ENCODE data around the gene MEGF8. TPM values are rescaled to one million over a fixed set of nuclear protein-coding genes. Genes with fewer than 3 reads are reported as not detected.

Gene MEGF8
- total RNA-seq, 4 donors from 2014 or later: 12.5 to 150 (median 35.7) TPM

DNA sequence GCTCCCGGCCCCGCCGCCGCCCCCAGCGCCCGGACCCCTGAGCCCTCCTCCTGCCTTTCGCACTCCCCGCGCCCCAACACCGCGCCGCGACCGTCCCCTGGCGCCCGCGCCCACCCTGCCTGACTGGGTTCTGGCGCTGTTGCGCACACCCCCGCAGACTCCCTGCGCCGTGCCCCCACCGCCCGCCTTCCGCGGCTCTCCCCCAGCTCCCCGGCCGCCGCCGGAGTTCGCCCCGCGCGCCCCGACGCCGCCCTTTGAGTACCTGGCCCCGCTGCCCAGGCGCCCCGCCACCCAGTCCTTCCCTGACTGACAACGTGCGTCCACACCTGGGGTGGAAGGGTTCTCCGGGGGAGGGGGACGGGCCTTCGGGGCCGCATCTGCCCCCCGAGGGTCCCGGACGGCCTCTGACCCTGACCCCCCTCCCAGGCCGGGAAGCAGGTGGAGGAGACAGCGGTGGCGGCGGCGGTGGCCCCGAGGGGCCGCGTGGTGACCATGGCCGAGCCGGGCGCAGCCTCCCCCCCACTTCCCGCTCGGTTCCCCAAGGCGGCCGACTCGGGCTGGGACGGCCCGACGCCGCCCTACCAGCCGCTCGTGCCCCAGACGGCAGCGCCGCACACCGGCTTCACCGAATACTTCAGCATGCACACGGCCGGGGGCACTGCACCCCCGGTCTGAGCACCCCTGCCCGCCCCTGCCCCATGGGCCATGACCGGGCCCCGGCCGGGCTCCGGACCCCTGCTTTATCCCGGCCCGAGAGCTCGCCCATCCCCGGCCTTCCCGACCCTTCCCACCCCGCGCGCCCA is 1.4 kb upstream of the MEGF8 start:
- DNase-seq: peak in 1 of 2 donors; percentile 10
- TF ChIP-seq CTCF (IDR thresholded peaks at IDR 0.05) (no peak), POLR2A (IDR thresholded peaks at IDR 0.05) (no peak)
- 0 to 10% methylated on average over 2 to 4 of the region's 92 CpGs for WGBS, 2 donors
- Histone ChIP-seq H3K36me3 (no peaks in the 10 kb centered on the region), H3K4me3 (replicated peaks in 1 of 3) (peak overlapping the region in 1 of 3 donors; percentile 10), H3K27ac (no peak overlapping the region), H3K9me3 (no peaks in the 10 kb centered on the region), H3K27me3 (peaks cover 13% of the 10 kb centered on the region), H3K4me1 (peaks cover 25 to 33% of the 10 kb centered on the region in 2 donors)
- intact Hi-C loops (cut with DNase I): loop anchor here (5.0 kb wide), 1 partner anchor 192 kb away; the partner anchor contains the start of gene POU2F2

DNA sequence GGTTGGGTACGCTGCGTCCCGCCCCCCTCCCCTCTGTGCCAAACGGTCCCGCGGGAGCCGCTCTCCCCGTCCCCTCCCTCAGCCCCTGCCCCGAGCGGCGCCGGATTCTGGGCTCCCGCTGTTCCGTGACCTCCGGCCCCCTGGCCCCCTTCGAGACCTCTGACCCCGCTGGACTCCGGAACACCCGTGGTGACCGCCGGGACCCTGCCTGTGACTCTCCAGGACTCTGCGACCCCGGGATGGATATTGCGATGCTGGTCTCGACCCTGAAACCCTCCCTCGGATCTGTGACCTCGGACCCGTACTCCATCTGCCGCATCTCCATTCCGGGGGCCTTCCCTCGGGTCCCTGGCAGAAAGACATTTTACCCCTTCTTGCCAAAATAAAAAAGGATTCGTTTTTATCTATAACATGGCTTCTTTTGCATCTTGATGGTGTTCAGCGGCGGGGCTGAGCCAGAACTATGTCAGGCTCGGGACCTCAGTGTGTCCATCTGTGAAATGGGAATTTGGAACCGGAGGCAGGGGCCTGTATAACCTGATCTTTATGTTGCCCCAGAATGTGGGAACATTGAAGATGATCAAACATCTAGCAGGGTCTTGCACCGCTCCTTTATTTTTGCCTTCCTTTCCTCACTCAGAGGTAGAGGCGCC is 654 bp upstream of the MEGF8 start:
- peak in 1 of 2 donors; percentile 4 for DNase-seq
- no peak for TF ChIP-seq POLR2A (IDR thresholded peaks at IDR 0.05)
- peak in 2 of 6 experiments; percentile 83 to 88 for TF ChIP-seq CTCF (IDR thresholded peaks at IDR 0.05)
- peaks cover 25 to 33% of the 10 kb centered on the region in 2 donors for H3K4me1 ChIP-seq
- 3 to 4% methylated on average over 20 to 23 of the region's 38 CpGs for WGBS, 2 donors
- H3K9me3 ChIP-seq: no peaks in the 10 kb centered on the region
- no peak overlapping the region for H3K27ac ChIP-seq
- H3K4me3 ChIP-seq (replicated peaks in 1 of 3): peak overlapping the region in 1 of 3 donors; percentile 10
- no peaks in the 10 kb centered on the region for H3K36me3 ChIP-seq
- intact Hi-C loops (cut with DNase I): loop anchor here (5.0 kb wide), 1 partner anchor 192 kb away; the partner anchor contains the start of gene POU2F2
- H3K27me3 ChIP-seq: peaks cover 13% of the 10 kb centered on the region

DNA sequence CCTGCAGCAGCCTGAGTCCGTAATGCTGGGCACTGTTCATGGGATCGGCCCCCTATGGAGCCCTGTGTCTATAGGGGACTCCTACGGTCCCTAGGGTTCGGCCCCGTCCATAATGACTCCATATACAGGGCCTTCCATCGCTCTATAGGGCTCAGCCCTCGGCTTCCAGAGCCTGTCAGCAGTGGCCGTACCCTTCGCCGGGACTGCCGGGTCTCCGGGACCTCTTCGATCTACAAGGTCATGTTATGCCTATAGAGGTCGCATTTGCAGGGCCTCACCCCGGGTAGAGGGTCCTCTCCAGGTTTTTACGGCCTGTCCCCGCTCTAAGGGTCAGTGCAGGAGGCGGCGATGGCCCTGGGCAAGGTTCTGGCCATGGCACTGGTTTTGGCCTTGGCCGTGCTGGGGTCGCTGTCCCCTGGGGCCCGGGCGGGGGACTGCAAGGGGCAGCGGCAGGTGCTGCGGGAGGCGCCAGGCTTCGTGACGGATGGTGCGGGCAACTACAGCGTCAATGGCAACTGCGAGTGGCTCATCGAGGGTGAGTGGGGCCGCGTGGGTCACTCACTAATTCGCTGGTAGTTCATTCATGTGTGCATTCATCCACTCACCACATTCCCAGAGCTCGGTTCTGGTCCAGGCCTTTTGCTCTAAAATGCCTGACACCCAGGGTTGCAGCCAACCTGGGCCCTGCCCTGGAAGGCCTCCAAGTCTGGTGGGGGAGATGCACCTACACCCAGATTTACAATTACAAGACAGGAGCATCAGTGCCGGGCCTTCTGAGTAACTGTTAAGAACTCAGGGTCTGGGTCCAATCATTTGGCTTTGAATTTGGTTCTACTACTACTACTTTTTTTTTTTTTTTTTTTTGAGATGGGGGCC is 699 bp downstream of the MEGF8 start:
- TF ChIP-seq CTCF (IDR thresholded peaks at IDR 0.05) (no peak), POLR2A (IDR thresholded peaks at IDR 0.05) (no peak)
- peaks cover 25 to 33% of the 10 kb centered on the region in 2 donors for H3K4me1 ChIP-seq
- no peaks in the 10 kb centered on the region for H3K9me3 ChIP-seq
- WGBS, 2 donors: 7 to 39% methylated on average over 2 to 19 of the region's 37 CpGs
- H3K27ac ChIP-seq: peak overlapping the region in 2 of 3 donors; percentile 43 to 49
- H3K36me3 ChIP-seq: no peaks in the 10 kb centered on the region
- intact Hi-C loops (cut with DNase I): no loop called here
- peak; percentile 10 to 12 for DNase-seq
- peaks cover 13% of the 10 kb centered on the region for H3K27me3 ChIP-seq
- H3K4me3 ChIP-seq (replicated peaks in 1 of 3): peak overlapping the region; percentile 76 to 89 (median 83)

DNA sequence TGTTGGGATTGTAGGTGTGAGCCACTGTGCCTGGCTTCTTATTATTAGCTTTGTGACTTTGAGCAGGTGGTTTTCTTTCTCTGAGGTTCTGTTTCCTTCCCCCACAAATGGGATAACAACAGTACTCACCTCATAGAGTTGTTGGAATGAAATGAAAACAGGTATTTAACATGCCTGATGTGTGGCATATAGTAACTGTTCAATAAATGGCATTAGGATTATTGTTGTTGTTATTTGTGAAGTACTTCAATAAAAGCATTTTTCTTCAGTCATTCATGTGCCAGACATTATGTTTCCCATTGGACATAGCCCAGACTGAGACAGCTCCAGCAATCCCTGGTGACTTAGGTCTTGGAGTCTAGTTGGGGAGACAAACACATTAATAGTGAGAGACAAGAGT is 1.5 kb downstream of the MEGF8 start:
- Histone ChIP-seq H3K4me1 (peaks cover 25 to 33% of the 10 kb centered on the region in 2 donors), H3K27ac (no peak overlapping the region), H3K9me3 (no peaks in the 10 kb centered on the region), H3K27me3 (peaks cover 13% of the 10 kb centered on the region), H3K36me3 (no peaks in the 10 kb centered on the region), H3K4me3 (replicated peaks in 1 of 3) (no peak overlapping the region)
- intact Hi-C loops (cut with DNase I): no loop called here
- no peak for DNase-seq
- TF ChIP-seq CTCF (IDR thresholded peaks at IDR 0.05) (no peak), POLR2A (IDR thresholded peaks at IDR 0.05) (no peak)
